OCI-LY7 (cell line): ENCODE measurements around the gene ITSN1.

ENCODE experiments used
- EZH2phosphoT487 ChIP-seq: fragments of 200-600 bp; sonication (generic); IDR thresholded peaks from 2 replicates; pipeline ENCODE4 v1.6.1; 2018; ENCODE audit warnings: low read depth, borderline replicate concordance, mild to moderate bottlenecking, mixed run types, antibody characterized with exemption, low read length, moderate library complexity, mixed read lengths
- TF ChIP-seq, protein P1 (sequence below): fragments of 200-600 bp; sonication (generic); conservative IDR thresholded peaks from 2 replicates; pipeline ENCODE4 v1.5.1; 2014; ENCODE audit warnings: mild to moderate bottlenecking, antibody characterized with exemption, low read length, moderate library complexity, mixed read lengths

GRCh38 chr21:33684923-33685560 lies 42.7 kb downstream of the ITSN1 start:
- TF ChIP-seq EZH2phosphoT487 = no peak
- TF ChIP-seq, protein P1, sequence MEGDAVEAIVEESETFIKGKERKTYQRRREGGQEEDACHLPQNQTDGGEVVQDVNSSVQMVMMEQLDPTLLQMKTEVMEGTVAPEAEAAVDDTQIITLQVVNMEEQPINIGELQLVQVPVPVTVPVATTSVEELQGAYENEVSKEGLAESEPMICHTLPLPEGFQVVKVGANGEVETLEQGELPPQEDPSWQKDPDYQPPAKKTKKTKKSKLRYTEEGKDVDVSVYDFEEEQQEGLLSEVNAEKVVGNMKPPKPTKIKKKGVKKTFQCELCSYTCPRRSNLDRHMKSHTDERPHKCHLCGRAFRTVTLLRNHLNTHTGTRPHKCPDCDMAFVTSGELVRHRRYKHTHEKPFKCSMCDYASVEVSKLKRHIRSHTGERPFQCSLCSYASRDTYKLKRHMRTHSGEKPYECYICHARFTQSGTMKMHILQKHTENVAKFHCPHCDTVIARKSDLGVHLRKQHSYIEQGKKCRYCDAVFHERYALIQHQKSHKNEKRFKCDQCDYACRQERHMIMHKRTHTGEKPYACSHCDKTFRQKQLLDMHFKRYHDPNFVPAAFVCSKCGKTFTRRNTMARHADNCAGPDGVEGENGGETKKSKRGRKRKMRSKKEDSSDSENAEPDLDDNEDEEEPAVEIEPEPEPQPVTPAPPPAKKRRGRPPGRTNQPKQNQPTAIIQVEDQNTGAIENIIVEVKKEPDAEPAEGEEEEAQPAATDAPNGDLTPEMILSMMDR = no peak
